Measurements from ENCODE around the gene COP1.
A peak's percentile ranks its signal among the peaks of the same experiment; 100 is the strongest.
"Not testable (repeated sequence)": the region's sequence is repeated elsewhere in the genome, so short reads cannot be mapped to it uniquely, and the experiment has no call there.

The COP1 gene

DNA sequence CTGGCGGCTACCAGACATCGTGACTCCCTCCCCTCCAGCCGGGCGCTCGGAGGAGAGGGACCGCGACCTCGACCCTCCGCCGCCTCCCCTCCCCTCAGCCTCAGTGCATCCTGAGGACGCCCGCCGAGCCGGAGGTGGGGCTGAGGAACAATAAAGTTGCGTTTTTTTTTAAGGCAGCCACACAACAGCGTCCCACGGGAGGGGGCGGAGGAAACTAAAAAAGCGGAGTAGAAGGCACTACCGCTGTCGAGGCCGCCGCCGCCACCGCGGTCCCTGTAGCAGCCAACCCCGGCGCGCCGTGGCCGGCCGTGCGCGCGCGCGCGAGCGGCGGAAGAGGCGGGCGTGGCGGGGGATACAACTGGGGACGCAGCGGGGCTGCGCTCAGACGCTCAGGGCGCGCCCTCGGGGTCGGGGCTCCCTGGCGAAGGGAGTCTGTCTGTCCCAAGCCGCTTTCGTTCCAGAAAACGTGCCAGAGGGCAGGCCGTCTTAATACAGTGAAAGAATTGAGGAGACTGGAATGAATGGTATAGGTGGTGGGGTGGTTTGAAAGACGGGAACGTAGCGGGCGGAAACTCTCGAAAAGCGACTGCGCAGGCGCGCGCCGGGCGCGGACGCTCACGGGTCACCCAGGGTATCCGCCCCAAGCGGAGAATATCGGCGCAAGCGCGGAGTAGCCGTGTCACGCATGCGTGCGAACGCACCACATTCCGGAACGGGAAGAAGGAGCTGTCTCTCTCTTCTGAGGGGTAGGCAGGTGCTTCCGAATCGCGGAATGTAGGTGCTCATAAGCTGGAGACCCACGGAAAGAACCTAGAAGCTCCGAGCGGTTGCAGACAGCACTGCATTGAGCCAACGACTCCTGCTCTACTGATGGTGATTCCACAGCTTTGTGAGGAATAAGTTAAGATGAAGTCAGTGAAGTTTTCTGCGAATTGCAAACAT, at the start of gene COP1:
Gene COP1 (minus strand): TSS at position 326 of the 942 bp plus-strand sequence. CDS start 308 bp downstream, at position 18.
- DNase-seq = peak; percentile 74

DNA sequence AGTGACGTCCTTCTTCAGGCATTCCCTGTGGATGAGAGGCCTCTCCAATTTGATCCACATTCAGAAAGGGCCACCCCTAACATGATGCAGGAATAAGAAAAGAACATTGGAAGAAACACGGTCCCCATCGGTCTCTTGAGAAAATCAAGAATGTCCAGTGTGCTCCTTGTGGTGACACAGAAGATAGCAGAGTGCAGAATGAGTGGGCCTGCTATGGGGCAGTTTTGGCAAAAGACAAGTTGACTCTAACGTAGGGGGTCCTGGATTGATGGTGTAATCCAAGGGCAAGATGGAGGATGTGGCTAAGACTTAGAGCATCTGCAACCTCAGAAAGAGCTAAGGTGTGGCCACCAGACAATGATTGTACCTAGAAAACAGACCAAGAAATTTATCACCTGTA, 45.1 kb upstream of the COP1 start:
- DNase-seq = no peak

DNA sequence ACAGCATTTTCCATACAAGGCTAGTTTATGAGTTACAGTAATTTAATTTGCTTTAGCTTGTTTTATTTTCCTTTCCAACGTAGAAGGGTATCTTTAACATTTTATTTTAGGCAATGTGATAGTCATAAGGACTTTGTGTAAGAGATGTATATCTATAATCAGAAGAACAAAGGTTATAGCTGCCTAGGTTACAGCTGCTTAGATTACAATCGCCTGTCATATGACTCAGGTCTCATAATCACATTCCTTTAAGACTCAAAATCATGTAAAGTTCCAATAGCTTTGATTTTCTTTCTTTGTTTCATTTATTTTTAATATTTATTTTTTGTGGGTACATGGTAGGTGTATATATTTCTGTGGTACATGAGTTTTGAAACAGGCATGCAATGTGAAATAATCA, 37.8 kb upstream of the COP1 start:
- DNase-seq = no peak

DNA sequence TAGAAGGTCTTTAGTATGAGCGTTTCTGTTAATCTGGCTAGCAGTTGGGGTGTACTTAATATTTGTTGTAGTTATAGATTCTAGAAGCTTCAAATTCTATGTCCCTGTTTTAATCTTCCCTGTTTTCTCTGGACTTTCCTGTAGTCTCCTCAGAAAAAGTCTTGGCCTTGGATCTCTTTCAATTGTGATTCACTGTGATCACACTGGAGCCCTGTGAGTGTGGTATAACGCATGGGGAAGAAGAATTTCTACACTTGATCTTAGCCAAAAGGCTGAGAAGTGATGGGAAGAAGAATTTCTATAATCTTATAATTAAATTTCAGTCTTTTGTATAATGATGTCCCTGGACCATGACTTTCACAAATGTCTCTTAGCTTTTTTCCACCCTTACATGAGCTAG, 36.7 kb upstream of the COP1 start:
- DNase-seq = no peak

DNA sequence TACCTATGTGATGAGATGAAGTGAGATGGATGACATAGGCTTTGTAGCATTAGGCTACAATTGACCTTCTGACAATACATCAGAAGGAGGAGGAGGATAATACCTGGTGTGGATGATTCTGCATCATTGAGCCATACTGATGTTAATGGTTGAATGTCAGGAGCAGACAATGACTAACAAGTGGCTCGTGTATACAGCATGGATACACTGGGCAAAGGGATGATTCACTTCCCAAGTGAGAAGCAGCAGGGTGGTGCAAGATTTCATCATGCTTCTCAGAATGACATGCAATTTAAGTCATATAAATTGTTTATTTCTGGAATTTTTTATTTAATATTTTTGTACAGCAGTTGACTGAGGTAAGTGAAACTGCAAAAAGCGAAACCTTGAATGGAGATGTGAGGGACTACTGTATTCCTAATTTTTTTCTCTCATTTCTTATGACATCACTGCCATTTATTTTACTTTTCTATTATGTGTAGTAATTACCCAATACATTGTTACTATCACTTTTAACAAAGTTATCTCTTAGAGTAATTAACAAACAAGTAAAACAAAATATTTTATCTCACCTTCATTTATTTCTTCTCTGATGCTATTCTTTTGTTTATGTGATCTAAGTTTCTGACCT, 34.4 kb upstream of the COP1 start:
- DNase-seq = peak; percentile 35

DNA sequence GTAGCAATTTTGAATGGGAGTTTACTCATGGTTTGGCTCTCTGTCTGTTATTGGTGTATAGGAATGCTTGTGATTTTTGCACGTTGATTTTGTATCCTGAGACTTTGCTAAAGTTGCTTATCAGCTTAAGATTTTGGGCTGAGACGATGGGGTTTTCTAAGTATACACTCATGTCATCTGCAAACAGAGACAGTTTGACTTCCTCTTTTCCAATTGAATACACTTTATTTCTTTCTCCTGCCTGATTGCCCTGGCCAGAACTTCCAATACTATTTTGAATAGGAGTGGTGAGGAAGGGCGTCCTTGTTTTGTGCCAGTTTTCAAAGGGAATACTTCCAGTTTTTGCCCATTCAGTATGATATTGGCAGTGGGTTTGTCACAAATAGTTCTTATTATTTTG, 26.6 kb upstream of the COP1 start:
- not testable (repeated sequence) for DNase-seq

DNA sequence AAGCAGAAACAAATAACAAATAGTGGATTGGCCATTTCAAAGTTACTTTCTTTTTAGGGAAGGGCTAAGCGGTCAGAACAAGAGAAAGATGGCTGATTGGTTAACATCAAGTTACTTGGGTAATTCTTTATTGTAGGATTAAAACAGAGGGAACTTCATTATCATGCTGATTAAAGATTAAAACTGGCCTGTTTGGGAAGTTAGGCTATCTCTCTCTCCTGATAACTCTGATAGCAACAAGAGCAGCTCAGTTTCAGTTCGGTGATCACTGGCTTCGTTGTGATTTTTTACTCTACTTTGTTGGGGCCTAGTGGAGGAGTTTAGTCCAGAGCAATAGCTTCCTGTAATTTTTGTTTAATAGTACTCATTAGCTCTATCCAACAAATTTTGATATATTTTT, 20.5 kb upstream of the COP1 start:
- DNase-seq = no peak

DNA sequence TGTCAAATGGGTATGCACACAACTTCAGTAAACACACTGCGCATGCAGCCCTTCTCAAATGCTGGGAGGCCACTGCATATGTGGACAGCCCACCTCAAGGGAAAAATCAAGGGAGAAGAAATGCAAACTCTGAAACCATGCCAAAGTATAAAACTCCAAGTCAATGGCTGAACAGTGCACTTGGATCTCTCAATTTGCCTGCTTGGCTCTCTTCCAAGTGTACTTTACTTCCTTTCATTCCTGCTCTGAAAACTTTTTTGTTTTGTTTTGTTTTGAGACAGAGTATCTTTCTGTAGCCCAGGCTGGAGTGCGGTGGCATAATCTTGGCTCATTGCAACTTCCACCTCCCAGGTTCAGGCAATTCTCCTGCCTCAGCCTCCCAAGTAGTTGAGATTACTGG, 18.8 kb upstream of the COP1 start:
- no peak for DNase-seq

DNA sequence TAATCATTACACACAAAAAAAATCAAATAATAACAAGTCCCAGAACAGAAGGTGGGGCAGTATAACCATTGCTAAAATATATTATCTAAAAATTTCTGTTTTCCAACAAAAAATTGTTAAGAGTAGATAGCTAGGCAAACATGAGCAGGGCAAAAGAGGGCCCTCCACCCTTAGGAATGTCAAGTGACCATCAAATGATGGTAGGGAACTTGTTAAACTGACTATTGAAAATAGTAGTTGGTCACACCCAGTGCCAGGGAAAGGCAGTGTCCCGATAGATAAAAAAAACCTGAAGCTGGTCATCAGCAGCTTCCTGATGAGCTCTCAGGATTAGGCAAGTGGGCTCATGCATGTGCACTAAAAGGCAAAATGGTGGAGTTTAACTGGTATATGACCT, 18.4 kb upstream of the COP1 start:
- no peak for DNase-seq

DNA sequence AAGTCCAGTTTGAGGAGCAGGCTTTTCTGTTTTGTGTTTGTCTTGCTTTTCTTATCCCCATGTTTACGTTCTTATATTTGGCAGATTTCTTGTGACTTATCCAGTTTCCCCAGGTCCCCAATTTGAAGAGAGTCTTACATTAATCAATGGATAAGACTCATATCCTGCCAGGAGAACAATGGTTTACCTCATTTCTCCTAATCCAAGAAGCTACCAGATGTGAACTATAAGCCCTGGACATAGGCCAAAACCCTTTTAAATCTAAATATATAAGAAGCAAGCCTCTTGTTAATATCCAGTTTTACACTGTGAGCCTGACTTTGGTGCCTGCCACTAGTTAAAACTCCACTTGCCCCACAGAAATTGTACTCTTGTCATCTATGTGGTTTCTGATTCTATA, 15.1 kb upstream of the COP1 start:
- no peak for DNase-seq

DNA sequence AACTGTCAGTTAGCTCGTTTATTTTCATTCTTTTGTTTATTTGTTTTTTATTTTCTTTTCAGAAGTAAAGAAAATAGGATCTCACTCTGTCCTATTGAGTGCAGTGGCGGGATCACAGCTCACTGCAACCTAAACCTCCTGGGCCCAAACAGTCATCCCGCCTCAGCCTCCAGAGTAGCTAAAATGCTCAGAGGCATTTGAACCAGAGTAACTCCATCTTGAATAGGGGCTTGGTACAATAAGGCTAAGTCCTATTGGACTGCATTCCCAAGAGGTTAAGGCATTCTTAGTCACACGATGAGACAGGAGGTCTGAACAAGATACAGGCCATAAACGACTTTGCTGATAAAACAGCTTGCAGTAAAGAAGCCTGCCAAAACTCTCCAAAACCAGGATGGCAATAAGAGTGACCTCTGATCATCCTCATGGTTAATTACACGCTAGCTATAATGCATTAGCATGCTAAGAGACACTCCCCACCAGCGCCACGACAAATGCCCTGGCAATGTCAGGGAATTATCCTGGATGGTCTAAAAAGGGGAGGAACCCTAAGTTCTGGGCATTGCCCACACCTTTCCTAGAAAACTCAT, 13.1 kb upstream of the COP1 start:
- no peak for DNase-seq

DNA sequence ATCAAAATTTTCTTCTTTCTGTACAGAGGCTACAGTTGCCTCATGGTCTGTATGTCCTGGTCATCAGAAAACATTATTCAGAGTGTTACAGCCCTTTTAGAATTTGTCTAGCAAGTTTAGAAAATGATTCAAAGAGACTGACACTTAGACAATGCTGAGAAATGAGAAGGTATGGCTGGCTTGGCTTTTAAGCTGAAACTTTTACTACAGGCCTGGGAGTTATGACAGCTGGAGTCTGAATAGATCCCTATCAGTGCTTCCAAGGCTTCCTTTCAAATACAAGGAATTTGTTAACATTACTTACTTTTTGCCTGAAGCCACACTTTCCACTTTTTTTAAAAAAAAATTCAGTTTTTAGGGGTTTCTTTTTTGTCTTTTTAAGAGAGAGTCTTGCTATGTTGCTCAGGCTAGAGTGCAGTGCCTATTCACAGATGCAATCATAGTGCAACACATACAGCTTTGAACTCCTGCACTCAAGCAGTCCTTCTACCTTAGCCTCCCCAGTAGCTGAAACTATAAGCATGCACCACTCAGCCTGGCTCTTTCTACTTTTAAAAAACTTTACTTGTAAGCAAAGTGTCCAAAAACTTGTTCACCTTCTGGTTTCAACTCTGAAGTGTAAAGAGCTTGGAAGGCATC, 10.5 kb upstream of the COP1 start:
- no peak for DNase-seq

DNA sequence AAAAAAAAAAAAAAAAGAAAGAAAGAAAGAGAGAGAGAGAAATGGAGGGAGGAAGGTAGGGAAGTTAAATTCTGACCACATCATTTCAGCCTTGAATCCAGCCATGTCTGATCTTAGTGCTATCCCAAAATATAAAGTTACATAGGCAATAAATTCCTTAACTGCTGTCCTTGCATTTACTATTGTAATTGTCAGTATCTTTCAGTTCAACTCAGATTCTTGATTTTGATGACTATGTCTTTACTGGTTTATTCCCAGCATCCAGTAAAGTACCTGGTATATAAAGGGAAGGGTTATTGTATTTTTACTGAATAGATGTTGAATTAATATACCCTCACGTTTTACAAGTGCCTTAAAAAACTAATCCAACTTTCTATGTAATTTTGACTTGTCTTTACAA, 8.9 kb upstream of the COP1 start:
- no peak for DNase-seq

DNA sequence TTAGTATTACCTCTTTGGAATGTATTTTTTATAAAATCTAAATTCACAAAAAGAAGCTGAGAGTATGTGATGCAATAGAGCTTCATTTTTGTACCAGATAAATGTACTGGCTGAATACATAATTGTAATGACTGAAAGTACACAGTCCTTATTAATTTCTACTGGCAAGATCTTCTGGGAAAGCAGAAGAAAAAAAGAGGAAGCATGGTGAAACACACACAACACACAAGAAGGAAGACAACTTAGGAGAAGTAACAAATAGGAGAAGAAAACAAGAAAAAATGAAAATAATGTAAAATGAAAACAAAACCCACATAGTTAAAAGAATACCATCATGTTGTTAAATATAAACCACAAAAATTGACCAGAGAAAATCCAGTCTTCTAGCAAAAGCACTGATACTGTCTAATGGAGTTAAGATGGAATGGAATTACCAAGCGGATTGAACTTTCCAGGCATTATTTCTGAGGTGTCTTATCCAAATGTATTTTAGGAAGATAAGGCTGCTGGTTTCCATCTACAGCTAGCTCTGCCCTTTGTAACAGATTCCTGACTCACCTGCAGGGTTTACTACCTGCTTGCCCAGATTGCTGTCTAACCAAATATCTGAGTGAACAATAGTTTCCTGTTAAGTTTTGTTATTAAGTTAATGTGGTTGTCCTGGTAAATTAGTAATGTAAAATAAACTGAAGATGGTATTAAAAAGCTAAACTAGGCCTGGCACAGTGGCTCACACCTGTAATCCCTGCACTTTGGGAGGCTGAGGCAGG, 4.5 kb upstream of the COP1 start:
- DNase-seq = no peak

DNA sequence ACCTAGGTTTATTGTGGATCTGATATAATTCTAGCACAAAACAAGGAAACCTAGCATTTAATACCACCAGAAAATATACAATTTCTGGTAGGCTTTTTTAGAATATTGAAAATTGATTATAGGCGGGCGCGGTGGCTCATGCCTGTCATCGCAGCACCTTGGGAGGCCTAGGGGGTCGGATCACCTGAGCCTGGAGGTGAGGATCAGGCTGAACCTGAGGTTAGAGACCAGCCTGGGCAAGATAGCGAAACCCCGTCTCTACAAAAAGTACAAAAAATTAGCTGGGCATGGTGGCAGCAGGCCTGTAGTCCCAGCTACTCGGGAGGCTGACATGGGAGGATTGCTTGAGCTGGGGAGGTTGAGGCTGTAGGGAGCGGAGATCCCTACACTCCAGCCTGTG, 948 bp upstream of the COP1 start:
- no peak for DNase-seq

DNA sequence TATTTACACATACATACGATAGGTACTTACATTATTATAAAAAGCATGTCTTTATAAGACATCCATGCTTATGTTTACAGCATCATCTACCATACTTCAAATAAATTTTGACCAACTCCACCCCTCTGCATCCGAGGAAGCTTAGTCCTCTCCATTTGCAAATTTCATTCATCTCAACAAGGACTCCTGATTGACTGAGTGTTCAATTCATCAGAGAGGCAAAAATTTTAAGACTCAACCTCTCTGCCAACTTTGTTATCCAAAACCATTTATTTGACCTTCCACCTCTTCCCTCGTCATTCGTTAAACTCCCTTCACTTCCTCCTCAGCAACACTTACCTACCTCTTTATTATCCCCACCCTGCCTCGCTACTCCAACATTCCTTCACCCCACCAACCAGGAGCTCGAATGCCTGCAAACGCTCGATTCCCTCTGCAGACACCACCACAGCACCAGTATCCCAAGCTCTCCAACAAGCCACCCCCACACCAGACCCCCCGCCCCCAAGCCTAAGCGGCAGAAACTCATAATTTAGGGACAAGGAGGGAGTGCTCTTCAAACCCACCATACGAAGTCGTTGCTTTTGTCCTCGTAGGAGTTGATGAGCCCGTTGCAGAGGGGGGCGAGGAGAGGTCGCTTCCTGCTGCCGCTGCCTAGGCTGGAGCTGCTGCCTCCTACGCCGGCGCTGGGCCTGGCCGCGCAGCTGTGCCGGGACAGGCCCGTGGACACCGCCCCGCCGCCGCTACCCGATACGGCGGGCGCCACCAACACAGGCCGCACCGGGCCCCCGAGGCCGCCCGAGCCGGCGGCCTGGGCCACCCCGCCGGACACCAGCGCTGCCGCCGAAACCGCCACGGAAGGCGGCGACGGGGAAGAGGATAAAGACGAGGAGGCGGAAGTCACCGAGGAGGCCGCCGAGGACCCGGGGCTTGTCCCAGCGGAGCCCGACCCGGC, 803 bp downstream of the COP1 start:
- no peak for DNase-seq

DNA sequence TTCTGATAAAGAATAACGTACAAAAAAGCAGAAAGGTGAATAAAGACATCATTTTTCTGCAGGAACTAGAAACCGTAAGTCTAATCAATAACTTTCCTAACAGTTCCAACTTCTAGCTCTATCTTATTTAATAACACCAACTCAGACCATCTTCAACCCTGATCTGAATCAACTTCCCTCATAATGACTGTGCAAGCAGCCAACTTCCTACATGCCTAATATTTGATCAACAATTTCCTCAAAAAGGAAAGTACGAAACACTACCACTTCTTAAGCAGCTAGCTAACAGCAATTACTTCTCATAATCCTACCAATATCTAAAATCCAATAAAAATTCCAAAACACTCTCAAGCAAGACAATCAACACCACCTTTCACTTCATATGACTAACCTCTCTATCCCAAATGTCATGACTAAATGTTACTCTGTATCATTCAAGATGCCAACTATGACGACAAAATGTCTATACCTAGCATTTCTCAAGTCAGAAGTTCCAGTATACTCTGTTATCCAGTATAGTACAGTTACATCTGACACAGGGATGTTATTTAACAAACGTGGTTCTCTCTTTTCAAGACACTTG, 1.7 kb downstream of the COP1 start:
- DNase-seq = no peak

DNA sequence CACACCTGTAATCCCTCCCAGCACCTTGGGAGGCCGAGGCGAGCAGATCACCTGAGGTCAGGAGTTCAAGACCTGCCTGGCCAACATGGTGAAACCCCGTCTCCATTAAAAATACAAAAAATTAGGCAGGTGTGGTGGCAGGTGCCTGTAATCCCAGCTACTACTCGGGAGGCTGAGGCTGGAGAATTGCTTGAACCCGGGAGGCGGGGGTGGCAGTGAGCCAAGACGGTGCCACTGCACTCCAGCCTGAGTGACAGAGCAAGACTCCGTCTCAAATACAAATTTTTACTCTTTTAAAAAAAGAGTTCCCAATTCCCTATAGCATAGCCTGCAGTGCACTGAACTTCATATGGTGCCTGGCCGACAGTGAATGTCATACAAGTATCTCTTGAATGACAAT, 2.4 kb downstream of the COP1 start:
- DNase-seq = not testable (repeated sequence)

DNA sequence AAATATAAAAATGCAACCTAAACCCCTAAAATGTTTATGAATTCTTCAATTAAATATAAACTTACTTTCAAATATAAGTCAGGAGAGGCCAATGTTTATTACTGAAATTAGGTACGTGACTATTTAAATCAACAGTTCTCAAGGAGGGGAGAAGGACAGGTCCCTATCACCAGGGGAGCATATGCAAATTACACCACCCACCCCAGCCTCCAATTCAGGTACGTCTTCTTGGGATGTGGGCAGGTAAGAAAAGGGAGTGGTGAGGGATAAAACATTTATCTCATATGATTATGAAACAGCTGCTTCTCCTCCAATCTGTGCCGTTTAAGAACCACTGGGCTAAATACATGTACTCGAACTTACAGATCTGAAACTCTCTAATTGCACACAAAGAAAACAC, 3.4 kb downstream of the COP1 start:
- DNase-seq = no peak

DNA sequence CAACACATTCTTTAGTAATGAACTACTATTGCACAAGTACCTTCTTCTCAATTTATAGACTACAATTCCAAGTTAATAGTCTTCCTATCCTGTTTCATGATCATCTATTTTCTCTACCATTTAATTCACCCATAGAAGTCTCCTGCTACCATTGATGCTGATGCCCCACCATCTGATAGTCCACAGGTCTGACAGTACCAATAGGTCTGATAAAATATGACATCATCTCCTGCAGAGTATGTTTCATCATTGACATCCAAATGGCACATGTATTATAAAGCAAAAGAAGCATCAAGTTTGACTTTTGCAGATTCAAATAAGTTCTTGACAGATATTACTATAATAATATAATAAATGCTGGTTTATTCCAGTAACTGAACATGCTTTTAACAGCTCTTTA, 5.5 kb downstream of the COP1 start:
- DNase-seq = no peak

DNA sequence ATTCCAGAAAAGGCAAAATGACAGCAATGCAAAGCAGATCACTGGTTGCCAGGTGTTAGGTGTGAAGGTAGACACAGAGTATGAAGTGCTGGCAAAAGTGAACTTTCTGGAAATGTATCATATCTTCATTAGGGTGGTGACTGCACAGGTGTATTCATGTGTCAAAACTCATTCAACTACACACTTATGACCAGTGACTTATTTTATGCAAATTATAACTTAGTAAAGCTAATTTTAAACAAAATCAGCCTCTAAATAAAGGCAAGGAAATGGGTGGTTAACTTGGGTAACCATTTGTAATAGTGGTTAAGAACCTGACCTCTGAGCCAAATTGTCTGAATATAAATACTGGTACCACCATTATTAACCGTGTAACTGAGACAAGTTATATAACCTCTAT, 7.4 kb downstream of the COP1 start:
- no peak for DNase-seq
